GM23338 (cell line): Measurements from ENCODE around the gene SPATA2L.

Experiments used
- EZH2 ChIP-seq: fragments of 200-600 bp; sonication (generic); IDR thresholded peaks from one replicate; pipeline ENCODE4 v1.8.0; 2017; ENCODE audit warnings: antibody characterized with exemption, mild to moderate bottlenecking, low read depth; ENCODE audit not compliant: unreplicated experiment
- EZH2phosphoT487 ChIP-seq: fragments of 200-600 bp; sonication (generic); IDR thresholded peaks from one replicate; pipeline ENCODE4 v1.8.1; 2018; ENCODE audit warnings: antibody characterized with exemption; ENCODE audit not compliant: unreplicated experiment
- JUNB ChIP-seq: IDR thresholded peaks from one replicate; pipeline ENCODE4 v1.6.1; 2016; ENCODE audit warnings: antibody characterized with exemption; ENCODE audit not compliant: unreplicated experiment
- POLR2AphosphoS5 ChIP-seq: IDR thresholded peaks from 2 replicates; pipeline ENCODE4 v1.6.1; 2016; ENCODE audit warnings: antibody characterized with exemption, low read depth
- TF ChIP-seq, protein P1 (sequence below), 2 experiments: fragments of 200-600 bp in 1 of 2; sonication (generic) in 1 of 2; conservative IDR thresholded peaks; 2 replicates each; pipeline versions ENCODE4 v1.5.1 to v1.6.1; 2016 to 2017; ENCODE audit warnings: antibody characterized with exemption in 2 of 2, low read depth in 2 of 2, mild to moderate bottlenecking in 2 of 2, moderate library complexity in 1 of 2

DNA sequence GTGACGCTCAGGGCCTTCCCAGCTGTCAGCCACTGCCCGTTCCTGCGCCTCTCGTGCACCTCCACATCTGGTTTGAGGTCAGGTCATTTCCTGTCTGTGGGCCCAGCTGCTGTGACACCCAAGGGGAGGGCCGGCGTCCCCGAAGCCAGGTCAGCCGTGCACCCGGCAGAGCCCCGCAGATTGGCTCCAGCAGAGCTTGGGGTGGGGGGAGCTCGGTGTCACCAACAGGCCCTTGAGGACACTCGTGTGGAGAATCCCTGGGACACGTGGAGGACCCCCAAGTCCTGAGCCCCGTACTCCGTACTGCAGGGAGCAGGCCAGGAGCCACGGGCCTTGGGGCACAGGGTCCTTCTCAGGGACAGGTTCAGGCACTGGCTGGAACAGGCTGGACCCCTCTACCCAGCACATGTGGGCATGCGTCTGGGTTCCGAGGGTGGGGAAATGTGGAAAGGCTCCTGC lies 4.8 kb downstream of the SPATA2L start:
- TF ChIP-seq EZH2, result no peak
- TF ChIP-seq, protein P1, sequence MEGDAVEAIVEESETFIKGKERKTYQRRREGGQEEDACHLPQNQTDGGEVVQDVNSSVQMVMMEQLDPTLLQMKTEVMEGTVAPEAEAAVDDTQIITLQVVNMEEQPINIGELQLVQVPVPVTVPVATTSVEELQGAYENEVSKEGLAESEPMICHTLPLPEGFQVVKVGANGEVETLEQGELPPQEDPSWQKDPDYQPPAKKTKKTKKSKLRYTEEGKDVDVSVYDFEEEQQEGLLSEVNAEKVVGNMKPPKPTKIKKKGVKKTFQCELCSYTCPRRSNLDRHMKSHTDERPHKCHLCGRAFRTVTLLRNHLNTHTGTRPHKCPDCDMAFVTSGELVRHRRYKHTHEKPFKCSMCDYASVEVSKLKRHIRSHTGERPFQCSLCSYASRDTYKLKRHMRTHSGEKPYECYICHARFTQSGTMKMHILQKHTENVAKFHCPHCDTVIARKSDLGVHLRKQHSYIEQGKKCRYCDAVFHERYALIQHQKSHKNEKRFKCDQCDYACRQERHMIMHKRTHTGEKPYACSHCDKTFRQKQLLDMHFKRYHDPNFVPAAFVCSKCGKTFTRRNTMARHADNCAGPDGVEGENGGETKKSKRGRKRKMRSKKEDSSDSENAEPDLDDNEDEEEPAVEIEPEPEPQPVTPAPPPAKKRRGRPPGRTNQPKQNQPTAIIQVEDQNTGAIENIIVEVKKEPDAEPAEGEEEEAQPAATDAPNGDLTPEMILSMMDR (conservative IDR thresholded peaks at IDR 0.05; ENCODE audit: low read depth in 2 of 2), result no peak
- no peak for TF ChIP-seq EZH2phosphoT487
- no peak for TF ChIP-seq JUNB
- no peak for TF ChIP-seq POLR2AphosphoS5
